Measurements from ENCODE around the gene SGSM2.

Gene SGSM2

DNA sequence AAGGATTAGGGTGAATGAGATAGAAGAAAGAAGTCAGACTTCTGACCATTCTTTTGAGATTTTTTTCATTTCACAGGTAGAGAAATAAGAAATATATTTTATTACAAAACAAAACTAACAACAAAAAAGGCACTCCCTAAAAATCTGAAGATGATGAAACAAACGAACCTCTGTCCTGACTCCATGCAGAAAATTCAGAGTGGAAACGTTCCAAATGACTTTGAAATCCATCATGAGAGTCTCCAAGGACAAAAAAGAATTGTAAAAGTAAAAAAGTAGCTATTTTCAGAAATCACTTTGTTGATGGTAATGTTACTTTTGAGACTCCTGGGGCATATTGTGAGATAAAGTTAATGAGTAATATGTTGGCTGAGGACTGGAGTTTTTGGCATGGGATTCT, 89.9 kb downstream of the SGSM2 start:
- TF ChIP-seq POLR2AphosphoS5 (IDR thresholded peaks at IDR 0.05; ENCODE audit: low read depth, low read length), result no peak
- no peak for TF ChIP-seq SIN3A (IDR thresholded peaks at IDR 0.05; ENCODE audit: borderline replicate concordance, insufficient read depth, low read length)
- TF ChIP-seq, protein P1, sequence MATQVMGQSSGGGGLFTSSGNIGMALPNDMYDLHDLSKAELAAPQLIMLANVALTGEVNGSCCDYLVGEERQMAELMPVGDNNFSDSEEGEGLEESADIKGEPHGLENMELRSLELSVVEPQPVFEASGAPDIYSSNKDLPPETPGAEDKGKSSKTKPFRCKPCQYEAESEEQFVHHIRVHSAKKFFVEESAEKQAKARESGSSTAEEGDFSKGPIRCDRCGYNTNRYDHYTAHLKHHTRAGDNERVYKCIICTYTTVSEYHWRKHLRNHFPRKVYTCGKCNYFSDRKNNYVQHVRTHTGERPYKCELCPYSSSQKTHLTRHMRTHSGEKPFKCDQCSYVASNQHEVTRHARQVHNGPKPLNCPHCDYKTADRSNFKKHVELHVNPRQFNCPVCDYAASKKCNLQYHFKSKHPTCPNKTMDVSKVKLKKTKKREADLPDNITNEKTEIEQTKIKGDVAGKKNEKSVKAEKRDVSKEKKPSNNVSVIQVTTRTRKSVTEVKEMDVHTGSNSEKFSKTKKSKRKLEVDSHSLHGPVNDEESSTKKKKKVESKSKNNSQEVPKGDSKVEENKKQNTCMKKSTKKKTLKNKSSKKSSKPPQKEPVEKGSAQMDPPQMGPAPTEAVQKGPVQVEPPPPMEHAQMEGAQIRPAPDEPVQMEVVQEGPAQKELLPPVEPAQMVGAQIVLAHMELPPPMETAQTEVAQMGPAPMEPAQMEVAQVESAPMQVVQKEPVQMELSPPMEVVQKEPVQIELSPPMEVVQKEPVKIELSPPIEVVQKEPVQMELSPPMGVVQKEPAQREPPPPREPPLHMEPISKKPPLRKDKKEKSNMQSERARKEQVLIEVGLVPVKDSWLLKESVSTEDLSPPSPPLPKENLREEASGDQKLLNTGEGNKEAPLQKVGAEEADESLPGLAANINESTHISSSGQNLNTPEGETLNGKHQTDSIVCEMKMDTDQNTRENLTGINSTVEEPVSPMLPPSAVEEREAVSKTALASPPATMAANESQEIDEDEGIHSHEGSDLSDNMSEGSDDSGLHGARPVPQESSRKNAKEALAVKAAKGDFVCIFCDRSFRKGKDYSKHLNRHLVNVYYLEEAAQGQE (IDR thresholded peaks at IDR 0.05; ENCODE audit: insufficient read depth in 1 of 2, low read depth in 2 of 2, low read length in 2 of 2), result no peak
- no peak for TF ChIP-seq TAF1 (IDR thresholded peaks at IDR 0.05; ENCODE audit: borderline replicate concordance, insufficient read depth, low read length)
- no peak for TF ChIP-seq FOXP2 (optimal IDR thresholded peaks at IDR 0.05; ENCODE audit: borderline replicate concordance, extremely low read depth, extremely low read length, insufficient read depth)

DNA sequence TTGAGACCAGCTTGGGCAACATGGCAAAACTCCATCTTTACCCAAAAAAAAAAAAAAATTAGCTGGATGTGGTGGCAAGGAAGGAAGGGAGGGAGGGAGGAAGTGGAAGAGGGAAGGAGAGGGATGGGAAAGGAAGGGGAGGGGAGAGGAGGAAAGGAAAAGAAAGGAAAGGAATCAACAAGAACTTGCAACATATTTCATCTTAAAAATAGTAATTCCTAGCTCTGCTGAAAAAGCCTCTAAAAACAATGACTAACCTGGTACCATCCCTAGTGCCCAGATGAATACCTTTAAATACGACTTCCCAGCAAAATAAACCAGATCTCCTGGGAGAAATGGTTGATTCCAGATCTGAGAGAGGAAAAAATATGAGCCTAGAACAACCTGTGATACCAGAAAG, 90.6 kb downstream of the SGSM2 start:
- no peak for TF ChIP-seq SIN3A (IDR thresholded peaks at IDR 0.05; ENCODE audit: borderline replicate concordance, insufficient read depth, low read length)
- TF ChIP-seq, protein P1 (IDR thresholded peaks at IDR 0.05; ENCODE audit: insufficient read depth in 1 of 2, low read depth in 2 of 2, low read length in 2 of 2), result no peak
- TF ChIP-seq POLR2AphosphoS5 (IDR thresholded peaks at IDR 0.05; ENCODE audit: low read depth, low read length), result no peak
- no peak for TF ChIP-seq TAF1 (IDR thresholded peaks at IDR 0.05; ENCODE audit: borderline replicate concordance, insufficient read depth, low read length)
- no peak for TF ChIP-seq FOXP2 (optimal IDR thresholded peaks at IDR 0.05; ENCODE audit: borderline replicate concordance, extremely low read depth, extremely low read length, insufficient read depth)
